Fibroblast of lung (primary cell): Measurements from ENCODE around the gene WDCP.

ENCODE experiments used
- CTCF ChIP-seq, 2 donors: IDR thresholded peaks in 1 of 2; conservative IDR thresholded peaks in 1 of 2; 1 replicate in 1 of 2; 2 replicates in 1 of 2; pipeline ENCODE4 v1.5.1; 2011 to 2012; ENCODE audit warnings: low read length in 2 of 2, control low read depth in 1 of 2, inconsistent platforms in 1 of 2, low read depth in 1 of 2, mild to moderate bottlenecking in 1 of 2
- EZH2 ChIP-seq: IDR thresholded peaks from 2 replicates; pipeline ENCODE4 v1.5.1; 2012; ENCODE audit warnings: low read length, control low read depth, mild to moderate bottlenecking; ENCODE audit errors: missing control alignments

- TF ChIP-seq CTCF (conservative IDR thresholded peaks at IDR 0.05 in 1 of 2, IDR thresholded peaks at IDR 0.05 in 1 of 2; ENCODE audit: low read depth in 1 of 2, low read length in 2 of 2) (no peak), EZH2 (no peak)
Observed at GRCh38 chr2:24076849-24077534, 29.8 kb upstream of the WDCP start.
